ENCODE results near the gene PERCC1. TPM values are rescaled to one million over a fixed set of nuclear protein-coding genes. Genes with fewer than 3 reads are reported as not detected.

Gene PERCC1
- total RNA-seq = not detected in 2 replicates

GRCh38 chr16:1430759-1431496 lies at the start of gene PERCC1:
PERCC1 (plus strand) TSS chr16:1431078; CDS start chr16:1432594, 1,516 bp downstream.

GRCh38 chr16:1414532-1415260 lies 16.2 kb upstream of the PERCC1 start, which contains the start of gene UNKL:
UNKL (minus strand) TSS chr16:1414704; CDS start chr16:1414691, 13 bp downstream.

GRCh38 chr16:1443980-1444729 lies 13.3 kb downstream of the PERCC1 start, which contains the start of gene CCDC154:
CCDC154 (minus strand) TSS chr16:1444556; CDS start chr16:1444322, 234 bp downstream.

GRCh38 chr16:1474796-1475551 lies 44.1 kb downstream of the PERCC1 start, which contains the start of gene CLCN7:
CLCN7 (minus strand) TSS chr16:1475028; CDS start chr16:1474974, 54 bp downstream.

Other genes with a start within 250 kb of the PERCC1 start
- not detected in 2 replicates for gene TPSG1, start 205.8 kb upstream of the PERCC1 start, total RNA-seq
- not detected in 2 replicates for gene TPSB2, start 200.9 kb upstream of the PERCC1 start, total RNA-seq
- gene TPSAB1, start 190.4 kb upstream of the PERCC1 start, total RNA-seq = not detected in 2 replicates
- gene TPSD1, start 175.0 kb upstream of the PERCC1 start, total RNA-seq = not detected in 2 replicates
- gene UBE2I, start 121.4 kb upstream of the PERCC1 start, total RNA-seq = 82.0 and 102 TPM in 2 replicates
- 0.29 and 0.53 TPM in 2 replicates for gene BAIAP3, start 97.4 kb upstream of the PERCC1 start, total RNA-seq
- 49.1 and 49.2 TPM in 2 replicates for gene TSR3, start 79.2 kb upstream of the PERCC1 start, total RNA-seq
- gene GNPTG, start 79.1 kb upstream of the PERCC1 start, total RNA-seq = 18.5 and 23.9 TPM in 2 replicates
- gene UNKL, start 16.4 kb upstream of the PERCC1 start, total RNA-seq = 12.1 and 17.7 TPM in 2 replicates
- 10.8 and 13.1 TPM in 2 replicates for gene UQCC4, start 10.3 kb upstream of the PERCC1 start, total RNA-seq
- 0.07 TPM in 1 of 2 replicates, not detected in the other for gene CCDC154, start 13.5 kb downstream of the PERCC1 start, total RNA-seq
- 48.3 and 62.9 TPM in 2 replicates for gene CLCN7, start 44.0 kb downstream of the PERCC1 start, total RNA-seq
- gene PTX4, start 57.9 kb downstream of the PERCC1 start, total RNA-seq = not detected in 2 replicates
- 28.6 and 28.8 TPM in 2 replicates for gene TELO2, start 62.3 kb downstream of the PERCC1 start, total RNA-seq
- gene TMEM204, start 102.6 kb downstream of the PERCC1 start, total RNA-seq = 14.9 and 24.1 TPM in 2 replicates
- gene IFT140, start 181.0 kb downstream of the PERCC1 start, total RNA-seq = 14.0 and 14.6 TPM in 2 replicates
- 16.0 and 20.3 TPM in 2 replicates for gene CRAMP1, start 181.3 kb downstream of the PERCC1 start, total RNA-seq
- gene JPT2, start 247.2 kb downstream of the PERCC1 start, total RNA-seq = 70.2 and 72.1 TPM in 2 replicates

All from thoracic aorta endothelial cell (primary cell).